Neural progenitor cell (in vitro differentiated cells): Measurements from ENCODE around the gene STAT3. TPM values are rescaled to one million over a fixed set of nuclear protein-coding genes. Genes with fewer than 3 reads are reported as not detected.

Source experiments
- DNase-seq: peaks from one replicate; pipeline ENCODE4 v3.0.0-alpha.2; 2016; ENCODE audit warnings: low spot score
- H2AFZ ChIP-seq: fragments of 200-600 bp; sonication (generic); replicated peaks from 2 replicates; pipeline ENCODE4 v1.6.1; 2016; ENCODE audit warnings: antibody characterized with exemption
- H3F3A ChIP-seq: fragments of 200-600 bp; sonication (generic); 2 replicates; pipeline ENCODE4 v1.6.1; 2016; ENCODE audit warnings: antibody characterized with exemption, low read depth
- H3K27ac ChIP-seq: fragments of 200-600 bp; sonication (generic); 2 replicates; pipeline ENCODE4 v1.5.1; 2016; ENCODE audit warnings: mild to moderate bottlenecking
- H3K27me3 ChIP-seq: fragments of 200-600 bp; sonication (generic); 2 replicates; pipeline ENCODE4 v1.6.1; 2016; ENCODE audit warnings: mild to moderate bottlenecking, moderate library complexity
- H3K36me3 ChIP-seq: fragments of 200-600 bp; sonication (generic); 2 replicates; pipeline ENCODE4 v1.5.1; 2016
- H3K4me1 ChIP-seq: fragments of 200-600 bp; sonication (generic); 2 replicates; pipeline ENCODE4 v1.6.1; 2016; ENCODE audit warnings: mixed run types
- H3K4me2 ChIP-seq: fragments of 200-600 bp; sonication (generic); 2 replicates; pipeline ENCODE4 v1.6.1; 2016
- H3K4me3 ChIP-seq: fragments of 200-600 bp; sonication (generic); 2 replicates; pipeline ENCODE4 v1.5.1; 2016
- H3K79me2 ChIP-seq: fragments of 200-600 bp; sonication (generic); 2 replicates; pipeline ENCODE4 v1.6.1; 2016; ENCODE audit warnings: low read depth
- H3K9ac ChIP-seq: fragments of 200-600 bp; sonication (generic); 2 replicates; pipeline ENCODE4 v1.6.1; 2016
- H3K9me3 ChIP-seq: fragments of 200-600 bp; sonication (generic); 2 replicates; pipeline ENCODE4 v1.5.1; 2016; ENCODE audit warnings: low read depth
- H4K20me1 ChIP-seq: fragments of 200-600 bp; sonication (generic); 2 replicates; pipeline ENCODE4 v1.6.1; 2016; ENCODE audit warnings: low read depth
- H3K27ac Mint-ChIP-seq: 3 replicates; pipeline ENCODE4 v1.8.0; 2021; ENCODE audit warnings: mixed read lengths
- H3K27me3 Mint-ChIP-seq: 2 replicates; pipeline ENCODE4 v1.8.0; 2022; ENCODE audit warnings: low read depth, mild to moderate bottlenecking, inconsistent platforms, moderate library complexity, mixed read lengths; ENCODE audit not compliant: insufficient read depth
- H3K36me3 Mint-ChIP-seq: 3 replicates; pipeline ENCODE4 v1.8.0; 2021; ENCODE audit warnings: mixed read lengths
- H3K4me1 Mint-ChIP-seq: 3 replicates; pipeline ENCODE4 v1.8.0; 2021; ENCODE audit warnings: mixed read lengths
- H3K4me3 Mint-ChIP-seq: 3 replicates; pipeline ENCODE4 v1.8.0; 2021; ENCODE audit warnings: mild to moderate bottlenecking, moderate library complexity, mixed read lengths
- H3K9me3 Mint-ChIP-seq: 3 replicates; pipeline ENCODE4 v1.8.0; 2020; ENCODE audit warnings: mixed read lengths
- EZH2 ChIP-seq: fragments of 200-600 bp; sonication (generic); IDR thresholded peaks from 2 replicates; pipeline ENCODE4 v1.6.1; 2017; ENCODE audit warnings: antibody characterized with exemption, mild to moderate bottlenecking, moderate library complexity
- EZH2phosphoT487 ChIP-seq: fragments of 200-600 bp; sonication (generic); IDR thresholded peaks from 2 replicates; pipeline ENCODE4 v1.6.1; 2017; ENCODE audit warnings: antibody characterized with exemption
- total RNA-seq: library from RNA; depleted of rRNA; stranded (reverse); fragments of >200 nt; gene quantifications from 2 replicates; pipeline ENCODE4 v1.2.3, GENCODE V29; 2015; ENCODE audit warnings: low replicate concordance
- TF ChIP-seq, protein P1 (sequence below): fragments of 200-600 bp; sonication (generic); IDR thresholded peaks from 2 replicates; pipeline ENCODE4 v1.5.1; 2017; ENCODE audit warnings: antibody characterized with exemption, mild to moderate bottlenecking

Gene STAT3
- total RNA-seq, 1 donor from 2014 or later: 54.9 TPM

DNA sequence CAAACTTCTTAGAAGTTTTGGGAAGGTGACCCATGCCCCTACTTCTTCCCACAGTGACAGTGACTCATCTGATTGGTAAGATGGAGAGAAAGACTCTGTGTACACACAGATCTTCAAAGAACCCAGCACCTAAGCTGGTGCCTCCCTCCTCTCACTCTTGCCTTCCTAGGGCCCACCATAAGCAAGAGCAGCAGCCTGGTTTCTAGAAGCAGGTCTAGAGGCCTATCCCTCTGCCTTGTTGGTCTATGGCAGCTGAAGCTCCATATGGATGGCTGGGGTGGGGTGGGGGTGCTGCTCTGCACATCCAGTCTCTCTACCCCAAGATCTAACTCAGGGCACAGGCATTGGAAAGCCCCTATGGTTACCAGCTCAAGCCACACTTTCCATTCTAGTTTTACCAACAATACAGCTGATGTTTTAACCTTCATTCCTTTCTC is 47.5 kb downstream of the STAT3 start:
- TF ChIP-seq EZH2phosphoT487 (no peak), EZH2 (no peak)
- TF ChIP-seq, protein P1, sequence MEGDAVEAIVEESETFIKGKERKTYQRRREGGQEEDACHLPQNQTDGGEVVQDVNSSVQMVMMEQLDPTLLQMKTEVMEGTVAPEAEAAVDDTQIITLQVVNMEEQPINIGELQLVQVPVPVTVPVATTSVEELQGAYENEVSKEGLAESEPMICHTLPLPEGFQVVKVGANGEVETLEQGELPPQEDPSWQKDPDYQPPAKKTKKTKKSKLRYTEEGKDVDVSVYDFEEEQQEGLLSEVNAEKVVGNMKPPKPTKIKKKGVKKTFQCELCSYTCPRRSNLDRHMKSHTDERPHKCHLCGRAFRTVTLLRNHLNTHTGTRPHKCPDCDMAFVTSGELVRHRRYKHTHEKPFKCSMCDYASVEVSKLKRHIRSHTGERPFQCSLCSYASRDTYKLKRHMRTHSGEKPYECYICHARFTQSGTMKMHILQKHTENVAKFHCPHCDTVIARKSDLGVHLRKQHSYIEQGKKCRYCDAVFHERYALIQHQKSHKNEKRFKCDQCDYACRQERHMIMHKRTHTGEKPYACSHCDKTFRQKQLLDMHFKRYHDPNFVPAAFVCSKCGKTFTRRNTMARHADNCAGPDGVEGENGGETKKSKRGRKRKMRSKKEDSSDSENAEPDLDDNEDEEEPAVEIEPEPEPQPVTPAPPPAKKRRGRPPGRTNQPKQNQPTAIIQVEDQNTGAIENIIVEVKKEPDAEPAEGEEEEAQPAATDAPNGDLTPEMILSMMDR: no peak
- Histone ChIP-seq H3K4me1 (peaks cover 5% of the 10 kb centered on the region), H3K27me3 (no peaks in the 10 kb centered on the region), H3F3A (peaks cover 6% of the 10 kb centered on the region), H3K9ac (no peak overlapping the region), H4K20me1 (peaks cover under 1% of the 10 kb centered on the region), H2AFZ (no peak overlapping the region), H3K4me2 (no peak overlapping the region), H3K9me3 (no peaks in the 10 kb centered on the region), H3K36me3 (no peaks in the 10 kb centered on the region), H3K27ac (no peak overlapping the region), H3K79me2 (no peaks in the 10 kb centered on the region), H3K4me3 (no peak overlapping the region)
- H3K27me3 Mint-ChIP-seq: no peaks in the 10 kb centered on the region
- H3K27ac Mint-ChIP-seq: no peak overlapping the region
- peaks cover 15% of the 10 kb centered on the region for H3K36me3 Mint-ChIP-seq
- no peaks in the 10 kb centered on the region for H3K9me3 Mint-ChIP-seq
- DNase-seq: no peak
- no peak overlapping the region for H3K4me3 Mint-ChIP-seq
- H3K4me1 Mint-ChIP-seq: peaks cover 10% of the 10 kb centered on the region

DNA sequence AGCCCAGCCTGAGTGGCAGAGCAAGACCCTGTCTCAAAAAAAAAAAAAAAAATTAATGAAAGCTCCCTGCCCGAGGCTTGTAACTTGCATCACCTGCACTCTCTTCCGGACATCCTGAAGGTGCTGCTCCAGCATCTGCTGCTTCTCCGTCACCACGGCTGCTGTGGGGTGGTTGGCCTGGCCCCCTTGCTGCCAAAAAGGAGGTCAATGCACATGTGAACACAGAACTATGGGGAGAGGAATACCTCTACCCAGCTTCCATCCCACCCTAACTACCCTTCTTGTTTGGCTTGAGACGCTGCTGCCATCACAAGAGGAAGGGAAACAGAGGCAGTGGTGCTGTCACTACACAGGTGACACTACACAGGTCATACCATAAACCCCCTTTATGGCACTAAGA is 49.0 kb downstream of the STAT3 start:
- no peak for DNase-seq
- H2AFZ ChIP-seq: no peak overlapping the region
- TF ChIP-seq EZH2 (no peak), EZH2phosphoT487 (no peak)
- TF ChIP-seq, protein P1: no peak
- H3K36me3 ChIP-seq: no peaks in the 10 kb centered on the region
- Mint-ChIP-seq H3K36me3 (peaks cover 15% of the 10 kb centered on the region), H3K9me3 (no peaks in the 10 kb centered on the region), H3K4me3 (no peak overlapping the region), H3K27ac (no peak overlapping the region), H3K27me3 (no peaks in the 10 kb centered on the region), H3K4me1 (peaks cover 5% of the 10 kb centered on the region)
- H3K9ac ChIP-seq: no peak overlapping the region
- no peak overlapping the region for H3K27ac ChIP-seq
- no peaks in the 10 kb centered on the region for H3K9me3 ChIP-seq
- H3K79me2 ChIP-seq: no peaks in the 10 kb centered on the region
- no peak overlapping the region for H3K4me3 ChIP-seq
- H4K20me1 ChIP-seq: no peaks in the 10 kb centered on the region
- H3K4me2 ChIP-seq: no peak overlapping the region
- H3K27me3 ChIP-seq: no peaks in the 10 kb centered on the region
- peaks cover 4% of the 10 kb centered on the region for H3F3A ChIP-seq
- no peaks in the 10 kb centered on the region for H3K4me1 ChIP-seq

DNA sequence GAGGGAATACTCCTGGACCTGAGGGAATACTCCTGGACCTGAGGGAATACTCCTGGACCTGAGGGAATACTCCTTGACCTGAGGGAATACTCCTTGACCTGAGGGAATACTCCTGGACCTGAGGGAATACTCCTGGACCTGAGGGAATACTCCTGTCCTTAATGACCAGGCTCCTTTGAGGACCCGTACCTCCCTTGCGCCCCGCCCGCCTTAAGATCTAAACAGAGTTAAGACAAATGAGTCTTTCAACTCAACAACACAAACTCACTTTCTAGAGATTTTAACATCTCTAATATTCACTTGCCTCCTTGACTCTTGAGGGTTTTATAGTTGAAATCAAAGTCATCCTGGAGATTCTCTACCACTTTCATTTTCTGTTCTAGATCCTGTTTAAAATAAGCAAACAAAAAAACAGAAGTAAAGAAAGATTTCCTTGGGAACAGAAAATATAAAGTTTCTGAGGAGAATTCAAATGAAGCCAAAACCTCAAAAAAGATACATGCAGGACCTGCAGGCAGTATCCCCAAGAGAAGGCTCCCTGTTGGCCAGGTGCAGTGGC is 49.7 kb downstream of the STAT3 start:
- no peak overlapping the region for H2AFZ ChIP-seq
- H3K9ac ChIP-seq: no peak overlapping the region
- H3K36me3 ChIP-seq: no peaks in the 10 kb centered on the region
- no peak overlapping the region for H3K27ac ChIP-seq
- H3K79me2 ChIP-seq: no peaks in the 10 kb centered on the region
- no peak overlapping the region for H3K4me2 ChIP-seq
- no peaks in the 10 kb centered on the region for H3K9me3 ChIP-seq
- H3K27me3 ChIP-seq: no peaks in the 10 kb centered on the region
- peaks cover 5% of the 10 kb centered on the region for H3K4me1 Mint-ChIP-seq
- DNase-seq: no peak
- no peak overlapping the region for H3K4me3 ChIP-seq
- no peaks in the 10 kb centered on the region for H3K27me3 Mint-ChIP-seq
- peaks cover 15% of the 10 kb centered on the region for H3K36me3 Mint-ChIP-seq
- TF ChIP-seq, protein P1: no peak
- TF ChIP-seq EZH2phosphoT487: no peak
- no peak for TF ChIP-seq EZH2
- no peaks in the 10 kb centered on the region for H3K4me1 ChIP-seq
- H3K9me3 Mint-ChIP-seq: no peaks in the 10 kb centered on the region
- H3K27ac Mint-ChIP-seq: no peak overlapping the region
- peaks cover 8% of the 10 kb centered on the region for H3F3A ChIP-seq
- H4K20me1 ChIP-seq: no peaks in the 10 kb centered on the region
- H3K4me3 Mint-ChIP-seq: no peak overlapping the region
